ENCODE results near the gene DUSP21. TPM values are rescaled to one million over a fixed set of nuclear protein-coding genes. Genes with fewer than 3 reads are reported as not detected.

DUSP21 gene
- total and polyA plus RNA-seq, 10 of the 15 experiments (the other 5 are each of a cell fraction or from before 2014, with no cell fraction given): not detected

DNA sequence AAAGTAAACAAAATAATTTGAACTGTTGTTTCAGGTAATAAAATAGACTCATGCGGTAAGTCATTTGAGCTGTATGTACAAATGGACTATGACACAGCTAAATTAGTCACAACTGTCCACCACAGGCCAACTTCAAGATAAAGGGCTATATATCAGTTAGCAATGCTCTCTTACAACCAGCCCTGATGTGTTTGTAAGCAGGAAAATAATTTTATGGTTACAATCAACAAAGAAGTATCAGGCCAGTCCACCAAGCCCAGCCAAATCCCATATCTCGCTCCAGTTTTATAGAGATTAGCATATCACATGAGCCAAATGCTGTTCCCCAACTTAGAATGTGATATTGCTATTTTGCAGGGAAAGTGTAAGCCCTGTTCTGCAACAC lies 511 bp upstream of the DUSP21 start:
- H4K20me1 ChIP-seq (ENCODE audit: control insufficient read depth, insufficient read depth): no peaks in the 10 kb centered on the region
- WGBS (ENCODE audit: insufficient coverage, insufficient replicate concordance, low lambda C conversion rate, missing lambda C conversion rate): 73% methylated on average over 2 of the region's 2 CpGs
- RAD21 ChIA-PET (ENCODE audit: unreplicated experiment): no interaction called here
- H3K9me3 ChIP-seq (replicated peaks; ENCODE audit: control insufficient read depth, insufficient read depth, low read length): no peaks in the 10 kb centered on the region
- no peak for DNase-seq (ENCODE audit: low read depth, low spot score)
- H3K9ac ChIP-seq (ENCODE audit: control insufficient read depth, insufficient read depth, low read length): no peak overlapping the region
- no peaks in the 10 kb centered on the region for H3K27me3 ChIP-seq (replicated peaks in 1 of 2; ENCODE audit: control insufficient read depth in 2 of 2, insufficient read depth in 2 of 2, low read length in 1 of 2)
- ATAC-seq: no peak
- CTCF ChIA-PET: no interaction called here
- POLR2A ChIA-PET: no interaction called here
- no peaks in the 10 kb centered on the region for H3K79me2 ChIP-seq (ENCODE audit: control insufficient read depth, insufficient read depth, low read length)
- no peaks in the 10 kb centered on the region for H3K36me3 ChIP-seq (ENCODE audit: control insufficient read depth in 2 of 2, insufficient read depth in 2 of 2, low read length in 1 of 2)
- H3K4me2 ChIP-seq (ENCODE audit: control insufficient read depth, insufficient read depth): no peak overlapping the region
- intact Hi-C loops (cut with micrococcal nuclease; ENCODE audit: unreplicated experiment): no loop called here
- in situ Hi-C loops (cut with MboI): no loop called here
- FAIRE-seq: no peak
- H3K4me1 ChIP-seq (ENCODE audit: control insufficient read depth, insufficient read depth, low read length): no peaks in the 10 kb centered on the region
- H2AFZ ChIP-seq (ENCODE audit: control insufficient read depth, low read depth, low read length): no peak overlapping the region
- SMC1A ChIA-PET (ENCODE audit: uncharacterized antibody, unreplicated experiment): no interaction called here
- no peak overlapping the region for H3K4me3 ChIP-seq
- H3K27ac ChIP-seq (ENCODE audit: control insufficient read depth, insufficient read depth): no peak overlapping the region
- BruUV-seq (replicated peaks): no TSS peak
- TF ChIP-seq TBL1XR1 (IDR thresholded peaks at IDR 0.05; ENCODE audit: low read depth, low read length) (no peak), BMI1 (IDR thresholded peaks at IDR 0.05; ENCODE audit: borderline replicate concordance) (no peak), SREBF1 (IDR thresholded peaks at IDR 0.05; ENCODE audit: low read length) (no peak), GATAD2B (conservative IDR thresholded peaks at IDR 0.05; ENCODE audit: low read depth) (no peak), TCF3 (IDR thresholded peaks at IDR 0.05; ENCODE audit: borderline replicate concordance, insufficient read depth, low read depth, low read length) (no peak), POLR2A (IDR thresholded peaks at IDR 0.05; ENCODE audit: low read depth, low read length) (no peak), DPF2 (IDR thresholded peaks at IDR 0.05) (no peak)

- no peaks in the 10 kb centered on the region for H3K27me3 ChIP-seq (replicated peaks in 1 of 2; ENCODE audit: control insufficient read depth in 2 of 2, insufficient read depth in 2 of 2, low read length in 1 of 2)
- in situ Hi-C loops (cut with MboI) (no loop called here), intact Hi-C loops (cut with micrococcal nuclease; ENCODE audit: unreplicated experiment) (no loop called here)
- no peaks in the 10 kb centered on the region for H3K9me3 ChIP-seq (replicated peaks; ENCODE audit: control insufficient read depth, insufficient read depth, low read length)
- no peak for ATAC-seq
- H3K4me2 ChIP-seq (ENCODE audit: control insufficient read depth, insufficient read depth): no peak overlapping the region
- no peak for TF ChIP-seq ZZZ3 (IDR thresholded peaks at IDR 0.05; ENCODE audit: control insufficient read depth, insufficient read length, low read depth)
- TF ChIP-seq WRNIP1 (IDR thresholded peaks at IDR 0.05; ENCODE audit: borderline replicate concordance, low read depth, low read length): no peak
- no peak for TF ChIP-seq HDGF (IDR thresholded peaks at IDR 0.05)
- no peak for TF ChIP-seq CBX3 (IDR thresholded peaks at IDR 0.05; ENCODE audit: borderline replicate concordance, low read depth)
- TF ChIP-seq ZBED1 (IDR thresholded peaks at IDR 0.05; ENCODE audit: borderline replicate concordance): no peak
- no peak for TF ChIP-seq E2F8 (IDR thresholded peaks at IDR 0.05; ENCODE audit: low read depth, partially characterized antibody)
- no peak for TF ChIP-seq SMARCA5 (IDR thresholded peaks at IDR 0.05)
- no peak for TF ChIP-seq ZNF622 (IDR thresholded peaks at IDR 0.05)
- ChIA-PET POLR2A (no interaction called here), RAD21 (ENCODE audit: unreplicated experiment) (no interaction called here), CTCF (no interaction called here), SMC1A (ENCODE audit: uncharacterized antibody, unreplicated experiment) (no interaction called here)
- no peak overlapping the region for H3K9ac ChIP-seq (ENCODE audit: control insufficient read depth, insufficient read depth, low read length)
- H3K4me3 ChIP-seq: no peak overlapping the region
- H3K79me2 ChIP-seq (ENCODE audit: control insufficient read depth, insufficient read depth, low read length): no peaks in the 10 kb centered on the region
- no peak overlapping the region for H2AFZ ChIP-seq (ENCODE audit: control insufficient read depth, low read depth, low read length)
- H4K20me1 ChIP-seq (ENCODE audit: control insufficient read depth, insufficient read depth): no peaks in the 10 kb centered on the region
- no peak overlapping the region for H3K27ac ChIP-seq (ENCODE audit: control insufficient read depth, insufficient read depth)
- H3K36me3 ChIP-seq (ENCODE audit: control insufficient read depth in 2 of 2, insufficient read depth in 2 of 2, low read length in 1 of 2): no peaks in the 10 kb centered on the region
- WGBS (ENCODE audit: insufficient coverage, insufficient replicate concordance, low lambda C conversion rate, missing lambda C conversion rate): 84% methylated on average over 26 of the region's 26 CpGs
- DNase-seq (ENCODE audit: low read depth, low spot score): no peak
- no peaks in the 10 kb centered on the region for H3K4me1 ChIP-seq (ENCODE audit: control insufficient read depth, insufficient read depth, low read length)
- FAIRE-seq: no peak
- no TSS peak for BruUV-seq (replicated peaks)
These were observed 383 bp downstream of the DUSP21 start for GRCh38 chrX:44844204-44844603.
